Suppressor macrophage treated with lipopolysaccharide for 4 hours (primary cell): ENCODE data around the gene ROPN1.
"Not testable (repeated sequence)": the region's sequence is repeated elsewhere in the genome, so short reads cannot be mapped to it uniquely, and the experiment has no call there.

Experiments
- DNase-seq: peaks from one replicate; pipeline ENCODE4 v3.0.0-alpha.2; 2020

The ROPN1 gene

DNA sequence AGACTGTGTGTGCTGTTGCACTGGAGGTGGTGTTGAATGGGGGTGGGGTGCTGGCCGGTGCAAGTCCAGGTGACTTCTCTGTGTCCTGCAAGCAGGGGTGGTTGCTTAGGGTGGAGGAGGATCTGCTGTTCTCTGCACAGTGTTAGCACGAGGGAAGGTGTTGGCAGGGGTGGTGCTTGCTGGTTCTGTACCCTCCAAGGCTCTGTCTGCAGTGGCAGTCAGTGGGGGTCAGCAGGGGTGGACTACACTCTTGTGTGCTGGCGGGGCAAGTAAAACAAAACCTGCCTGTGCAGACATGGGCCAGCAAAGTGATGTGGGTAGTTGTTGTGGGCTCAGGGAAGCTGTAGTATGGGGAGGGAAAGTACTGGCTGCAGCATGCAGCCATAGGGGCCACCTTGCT, 5.5 kb downstream of the ROPN1 start:
- no peak for DNase-seq

DNA sequence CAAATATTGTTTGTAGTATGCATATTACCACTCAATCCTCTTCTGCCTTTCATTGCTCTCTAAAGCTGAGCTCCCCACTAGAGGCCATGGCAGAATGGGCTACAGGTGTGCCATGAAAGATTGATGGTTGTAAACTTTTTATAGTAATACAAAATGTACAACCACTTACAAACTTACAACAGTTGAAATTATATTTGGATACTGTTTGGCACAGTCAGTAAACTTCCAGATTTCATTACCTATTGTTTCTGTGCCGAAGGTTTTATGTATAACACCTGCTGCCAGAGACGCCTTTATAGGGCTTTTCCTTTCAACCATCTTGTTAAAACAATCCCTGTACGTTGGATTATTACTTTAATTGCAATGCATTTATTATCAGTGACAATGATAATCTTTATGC, 7.0 kb downstream of the ROPN1 start:
- no peak for DNase-seq

DNA sequence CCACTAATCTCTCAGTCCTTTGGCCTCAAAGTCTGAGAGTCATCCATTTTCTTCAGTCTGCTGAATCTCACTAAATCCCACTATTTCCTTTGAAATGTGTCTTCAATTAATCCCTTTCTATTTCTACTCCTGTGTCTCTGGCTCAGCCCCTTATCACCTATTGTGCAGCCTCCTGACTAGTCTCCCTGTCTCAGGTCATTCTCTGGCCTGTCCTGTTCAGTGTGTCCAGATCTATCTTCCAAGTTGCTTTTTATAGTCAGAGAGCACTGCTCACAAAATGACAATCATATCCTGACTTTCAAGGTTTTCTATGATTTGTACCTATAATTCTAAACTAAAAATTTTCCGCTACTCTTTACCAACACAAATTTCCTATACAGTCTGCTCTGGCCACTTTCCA, 7.6 kb downstream of the ROPN1 start:
- no peak for DNase-seq

DNA sequence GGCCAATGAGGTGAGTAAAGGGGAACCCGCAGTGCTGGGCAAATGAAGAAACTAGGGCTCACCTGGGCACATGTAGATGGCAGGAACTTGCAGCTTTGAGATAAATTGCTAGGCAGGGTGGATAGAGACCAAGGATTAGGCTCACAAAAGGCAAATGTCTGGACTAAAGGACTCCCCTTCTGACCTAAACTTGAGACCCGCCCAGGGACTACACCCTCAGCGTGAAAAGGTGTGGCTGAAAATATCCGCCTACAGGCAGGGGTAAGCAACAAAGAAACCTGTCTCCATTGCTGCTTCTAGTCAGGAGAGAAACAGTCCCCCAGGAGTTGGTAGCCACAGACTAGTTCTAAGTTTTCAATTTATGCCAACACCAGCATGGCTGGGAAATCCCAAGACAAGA, 10.6 kb downstream of the ROPN1 start:
- DNase-seq: not testable (repeated sequence)

DNA sequence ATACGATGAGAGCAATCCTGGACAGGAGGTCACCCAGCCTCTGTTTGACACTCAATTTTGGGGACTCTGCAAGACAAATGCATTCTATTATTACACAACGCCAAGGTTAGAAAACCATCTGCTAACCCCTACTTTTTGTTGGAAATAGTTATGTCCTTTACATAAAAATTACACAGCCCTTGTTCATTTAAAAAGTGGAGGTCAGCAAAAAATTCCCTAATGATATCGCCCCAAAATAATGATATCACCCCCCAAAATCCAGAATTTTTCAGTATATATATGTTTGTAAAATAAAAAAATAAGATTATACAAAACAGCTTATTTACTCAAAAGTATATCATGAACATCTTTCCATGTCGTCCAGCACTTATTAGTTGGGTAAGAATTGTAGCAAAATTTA, 11.4 kb downstream of the ROPN1 start:
- DNase-seq: no peak

DNA sequence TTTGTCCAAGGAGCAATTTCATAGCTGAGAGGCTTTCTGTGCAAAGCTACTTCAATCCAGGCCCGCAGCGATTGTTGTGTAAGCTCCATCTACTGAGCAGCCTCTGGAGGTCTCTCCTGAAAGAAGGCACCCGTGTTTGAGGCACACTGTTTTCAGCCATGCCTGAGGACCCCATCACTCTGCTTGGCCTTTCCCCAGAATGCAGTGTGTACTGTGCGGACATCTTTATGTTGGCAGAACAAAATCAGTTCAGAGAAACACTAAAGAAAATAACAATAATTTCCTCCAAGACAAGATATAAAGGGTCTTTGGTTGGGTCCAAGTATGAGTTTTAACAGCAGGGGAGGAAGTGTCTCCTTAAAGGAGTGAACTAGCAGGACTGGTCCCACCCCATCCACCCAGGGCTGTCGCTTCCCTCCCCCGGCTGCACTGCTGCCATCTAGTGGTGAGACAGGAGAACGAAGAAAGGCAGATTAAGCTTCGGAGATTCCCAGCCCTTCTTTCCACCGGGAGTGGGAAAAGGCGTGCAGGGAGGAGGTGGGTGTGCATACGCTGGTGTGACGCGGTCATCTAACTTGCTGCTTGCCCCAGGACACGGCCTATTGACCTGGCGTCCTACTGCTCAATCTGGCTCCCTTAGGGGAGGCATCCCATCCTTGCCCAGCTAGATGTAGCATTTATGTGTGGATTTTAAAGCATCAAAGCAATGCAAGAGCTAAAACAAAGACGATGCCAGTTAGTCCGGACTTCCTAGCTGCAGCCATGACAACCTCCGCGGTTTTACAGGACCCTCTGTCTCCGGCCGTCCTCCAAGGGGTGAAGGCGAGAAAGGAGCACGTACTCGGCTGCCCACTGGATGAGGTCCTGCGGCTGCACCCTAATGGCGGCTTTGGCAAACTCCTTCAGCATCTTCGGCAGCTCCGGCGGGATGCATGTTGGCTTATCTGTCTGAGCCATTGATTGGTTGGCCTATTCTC, 12.1 kb downstream of the ROPN1 start:
- DNase-seq: peak; percentile 21

DNA sequence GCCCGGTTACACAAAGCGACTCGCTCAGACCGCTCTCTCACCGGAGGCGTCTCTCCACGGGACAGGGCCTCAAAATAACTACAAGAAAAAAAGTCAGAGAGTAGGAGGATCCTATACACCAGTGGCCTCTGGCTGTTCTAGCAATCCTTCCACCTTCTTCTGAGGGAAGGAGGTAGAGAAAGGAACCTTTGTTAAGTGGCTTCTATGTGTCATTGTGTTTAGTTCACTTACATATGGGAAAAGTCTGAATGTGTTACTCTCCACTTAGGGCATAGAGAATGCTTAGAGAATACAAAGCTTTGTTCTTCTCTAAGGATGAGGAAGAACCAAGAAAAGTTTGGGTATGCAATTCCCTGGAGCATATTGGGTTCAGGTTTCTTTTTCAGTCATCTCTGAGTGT, 15.0 kb downstream of the ROPN1 start:
- not testable (repeated sequence) for DNase-seq

DNA sequence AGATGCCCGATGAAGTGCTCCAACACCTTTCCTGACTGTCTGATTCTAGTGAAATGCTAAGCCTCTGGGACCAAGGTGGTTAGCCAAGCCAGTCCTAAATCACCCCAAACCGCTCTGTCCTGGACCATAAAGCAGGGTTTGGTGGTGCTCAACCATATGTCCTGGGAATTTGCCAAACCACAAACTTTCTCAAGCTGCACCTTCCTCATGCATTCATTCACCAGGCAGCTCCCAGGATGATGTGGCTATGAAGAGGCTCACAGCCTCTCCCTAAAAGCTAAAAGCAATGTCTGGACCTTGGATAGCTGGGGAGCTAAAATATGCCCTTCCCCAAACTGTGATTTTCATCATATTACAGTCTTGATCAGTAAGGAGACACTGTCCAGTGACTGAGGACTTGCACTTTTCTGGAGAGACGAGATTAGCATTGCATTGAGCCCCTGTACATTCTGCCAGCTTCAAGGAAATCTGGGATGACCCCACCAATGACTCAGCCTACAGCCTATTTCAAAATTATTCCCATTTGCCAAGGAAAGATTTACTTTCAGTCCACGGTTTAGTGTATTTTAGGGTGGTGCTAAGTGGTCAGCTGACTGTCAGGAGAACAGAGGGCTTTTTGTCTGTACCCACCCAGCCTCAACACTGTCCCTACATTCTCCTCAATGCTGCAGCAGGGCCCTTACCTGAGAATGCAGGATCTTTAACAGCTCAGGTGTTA, 15.6 kb downstream of the ROPN1 start:
- DNase-seq: not testable (repeated sequence)

DNA sequence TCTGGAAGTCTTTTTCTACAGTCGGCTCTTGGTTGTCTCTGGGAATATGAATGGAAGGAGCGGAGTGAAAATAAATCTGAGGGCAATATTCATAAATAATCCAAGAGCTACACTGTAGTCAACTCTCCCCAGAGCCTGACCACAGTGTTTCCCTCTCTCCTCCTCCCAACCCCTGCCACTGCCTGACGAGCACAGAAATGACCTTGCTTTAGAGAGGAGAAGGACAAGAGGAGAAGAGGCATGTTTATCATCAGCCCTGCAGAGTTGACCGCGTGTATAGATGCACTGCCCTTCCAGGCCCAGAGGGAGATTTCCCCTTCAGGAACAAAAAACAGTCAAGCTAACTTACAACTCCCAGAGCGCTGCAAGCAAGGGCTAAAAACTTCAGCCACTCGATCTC, 16.9 kb downstream of the ROPN1 start:
- DNase-seq: not testable (repeated sequence)

DNA sequence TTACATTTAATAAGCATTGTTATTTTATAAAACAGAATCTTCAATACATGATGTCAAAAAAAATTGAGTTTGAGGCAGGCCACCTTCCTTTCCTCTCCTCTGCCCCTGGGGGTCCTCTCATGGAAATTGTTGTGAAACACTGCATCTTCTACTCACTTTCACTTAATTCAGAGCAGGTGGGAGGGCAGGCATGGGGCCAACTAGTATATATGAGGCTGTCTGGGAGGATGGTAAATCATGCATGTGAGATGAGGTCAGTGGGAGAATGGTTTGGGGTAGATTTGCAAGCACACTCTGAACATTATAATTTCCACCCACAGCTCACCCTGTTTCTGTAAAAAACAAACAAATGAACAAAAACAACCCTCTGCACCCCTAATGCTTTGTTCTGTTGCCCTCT, 20.5 kb downstream of the ROPN1 start:
- no peak for DNase-seq

DNA sequence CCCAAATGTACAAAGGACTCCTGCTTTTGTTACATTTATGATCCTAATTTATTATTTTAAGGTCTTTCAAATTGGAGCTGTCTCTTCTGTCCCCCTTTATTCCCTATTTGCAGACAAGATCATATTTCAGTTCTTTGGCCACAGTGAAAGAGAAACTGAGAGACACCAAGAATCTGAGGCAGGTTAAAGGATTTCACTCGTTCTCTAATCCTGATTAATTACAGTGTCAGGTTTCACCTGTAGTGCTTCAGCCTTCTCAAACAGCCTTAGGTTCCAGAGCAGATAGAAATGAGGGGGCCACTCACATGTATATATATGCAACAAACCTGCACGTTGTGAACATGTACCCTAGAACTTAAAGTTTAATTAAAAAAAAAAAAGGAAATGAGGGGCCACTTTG, 24.7 kb downstream of the ROPN1 start:
- not testable (repeated sequence) for DNase-seq

DNA sequence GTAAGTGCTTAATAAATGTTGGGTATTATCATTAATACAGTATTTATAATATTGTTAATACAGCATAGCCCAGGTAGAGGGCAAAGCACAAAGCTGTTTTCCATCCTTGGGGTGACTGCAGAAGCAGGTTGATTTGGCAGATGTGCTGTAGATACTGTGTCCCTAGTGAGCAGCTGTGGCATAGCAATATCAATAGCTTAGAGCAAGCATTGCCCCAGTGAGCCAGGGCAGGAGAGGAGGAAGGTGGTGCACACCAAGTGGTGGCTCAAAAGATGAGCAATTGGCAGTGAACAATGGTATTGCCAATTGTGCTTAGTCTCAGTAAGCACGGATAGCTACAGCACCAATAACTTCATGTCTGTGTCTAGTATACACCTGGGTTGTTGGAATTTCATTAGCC, 25.1 kb downstream of the ROPN1 start:
- DNase-seq: not testable (repeated sequence)

DNA sequence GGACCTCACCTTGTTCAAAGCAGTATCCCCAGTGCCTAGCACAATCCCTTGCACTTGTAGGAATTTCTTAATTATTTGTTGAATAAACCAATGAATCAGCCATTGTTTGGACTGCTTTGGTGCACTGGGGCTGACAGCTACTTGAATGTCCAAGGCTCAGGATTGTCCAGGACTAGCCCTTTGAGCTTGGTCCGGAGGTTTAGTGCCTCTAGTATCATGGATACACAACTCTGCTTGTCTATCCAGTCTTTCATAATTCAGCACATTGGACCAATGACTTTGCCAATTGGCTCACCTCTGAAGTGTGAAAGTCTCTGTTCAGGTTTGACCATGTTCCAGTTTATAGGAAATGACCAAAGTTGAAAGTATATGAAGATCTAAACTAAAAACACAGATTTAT, 27.1 kb downstream of the ROPN1 start:
- DNase-seq: not testable (repeated sequence)

DNA sequence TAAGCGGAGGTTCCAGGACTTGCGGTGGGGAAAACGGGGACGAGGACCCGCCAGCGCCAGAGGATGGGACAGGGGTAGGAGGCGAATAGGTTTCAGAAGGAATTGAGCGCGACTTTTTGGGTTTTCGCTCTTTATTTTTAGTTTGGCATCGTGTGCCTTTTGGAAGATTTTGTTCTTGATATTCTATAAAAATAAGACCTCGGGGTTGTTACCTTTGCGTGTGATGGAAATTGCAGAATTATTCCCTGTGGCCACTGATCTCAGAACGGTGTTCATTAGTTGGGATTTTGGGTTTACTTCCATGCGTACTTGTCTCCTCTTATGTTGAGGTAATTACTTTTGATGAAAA, 30.4 kb downstream of the ROPN1 start:
- no peak for DNase-seq

DNA sequence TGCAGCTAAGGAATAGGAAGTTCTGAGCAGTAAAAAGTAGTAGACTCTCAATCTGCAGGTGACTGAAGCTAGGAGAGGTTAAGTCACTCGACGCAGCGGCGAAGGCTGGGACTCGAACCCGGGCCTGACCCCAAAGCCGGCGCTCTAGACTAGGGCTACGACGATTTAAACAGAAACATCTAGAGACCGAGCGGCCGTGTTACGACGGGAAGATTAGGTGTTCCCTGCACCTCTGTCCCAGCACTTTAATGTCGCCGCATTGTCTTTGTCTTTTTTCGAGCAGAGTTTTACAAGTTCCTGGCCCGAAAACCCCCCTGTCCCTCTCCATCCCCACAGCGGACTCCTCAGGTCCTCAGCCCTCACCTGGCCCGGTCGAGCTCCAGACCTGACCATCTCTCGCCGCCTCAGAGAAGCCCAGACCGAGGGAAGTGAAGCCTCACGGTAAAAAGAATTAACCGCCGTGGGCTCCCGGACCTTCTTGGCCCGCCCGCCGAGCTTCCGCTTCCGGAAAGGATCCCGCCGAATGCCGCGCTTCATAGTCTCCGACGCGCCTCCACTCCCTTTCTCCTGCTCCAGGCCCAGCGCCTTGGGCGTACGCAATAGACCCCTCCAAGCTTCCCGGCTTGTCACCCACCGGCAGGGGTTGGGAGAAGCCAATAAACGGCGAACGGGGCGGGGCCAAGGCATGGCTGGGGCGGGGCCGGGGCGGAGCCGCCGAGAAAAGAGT, 31.0 kb downstream of the ROPN1 start, which contains the start of gene CCDC14:
CCDC14 (minus strand) TSS at position 449 of the 727 bp plus-strand sequence; CDS start at position 393, 56 bp downstream.
- peak; percentile 94 for DNase-seq

DNA sequence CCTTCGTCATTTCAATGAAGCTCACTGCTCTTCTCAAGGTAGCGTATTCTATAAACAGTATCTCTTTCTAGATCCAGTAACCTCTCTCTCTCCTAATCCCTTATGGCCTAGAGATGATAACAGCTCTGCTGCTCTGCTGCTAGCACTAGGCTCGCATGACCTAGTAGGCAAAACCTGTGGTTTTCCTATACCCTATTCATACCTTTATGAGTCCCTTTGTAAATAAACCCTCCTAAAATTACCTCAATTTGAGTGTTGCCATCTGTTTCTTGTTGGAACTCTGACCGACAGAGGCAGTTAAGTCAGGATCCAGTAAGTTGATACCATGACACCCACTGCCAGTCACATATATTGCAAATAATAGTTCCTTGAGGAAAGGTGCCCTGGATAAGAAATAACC, 38.2 kb downstream of the ROPN1 start:
- DNase-seq: no peak

DNA sequence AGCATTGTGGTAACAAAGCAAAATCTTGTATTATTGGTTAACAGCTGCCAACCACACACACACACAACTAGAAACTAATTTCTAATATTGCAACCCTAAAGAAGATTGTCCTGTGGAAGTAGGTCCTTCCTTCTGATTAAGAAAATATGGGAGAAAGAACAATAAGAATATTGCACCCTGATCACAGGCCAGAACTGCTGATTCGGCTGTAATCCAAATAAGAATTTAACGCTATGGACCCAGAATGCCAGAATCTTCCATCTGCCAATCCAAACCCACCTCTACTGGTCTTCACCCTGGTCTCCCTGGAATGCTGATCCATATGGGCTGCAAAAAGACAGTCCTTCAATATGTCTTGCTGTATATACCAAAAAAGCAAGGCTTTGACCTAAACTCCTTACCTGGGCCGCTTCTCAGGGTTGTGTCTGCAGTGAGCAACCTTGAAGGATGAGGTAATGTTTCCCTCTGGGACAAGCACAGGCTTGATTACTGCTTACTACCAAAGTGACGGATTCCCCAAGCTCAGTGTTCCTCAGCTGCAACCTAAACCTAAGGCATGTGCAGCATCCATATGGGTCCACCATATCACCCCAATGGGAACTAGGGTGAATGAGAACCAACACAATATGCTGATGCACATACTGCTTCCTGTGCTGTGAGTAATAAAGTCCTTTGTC, 38.9 kb downstream of the ROPN1 start:
- no peak for DNase-seq

DNA sequence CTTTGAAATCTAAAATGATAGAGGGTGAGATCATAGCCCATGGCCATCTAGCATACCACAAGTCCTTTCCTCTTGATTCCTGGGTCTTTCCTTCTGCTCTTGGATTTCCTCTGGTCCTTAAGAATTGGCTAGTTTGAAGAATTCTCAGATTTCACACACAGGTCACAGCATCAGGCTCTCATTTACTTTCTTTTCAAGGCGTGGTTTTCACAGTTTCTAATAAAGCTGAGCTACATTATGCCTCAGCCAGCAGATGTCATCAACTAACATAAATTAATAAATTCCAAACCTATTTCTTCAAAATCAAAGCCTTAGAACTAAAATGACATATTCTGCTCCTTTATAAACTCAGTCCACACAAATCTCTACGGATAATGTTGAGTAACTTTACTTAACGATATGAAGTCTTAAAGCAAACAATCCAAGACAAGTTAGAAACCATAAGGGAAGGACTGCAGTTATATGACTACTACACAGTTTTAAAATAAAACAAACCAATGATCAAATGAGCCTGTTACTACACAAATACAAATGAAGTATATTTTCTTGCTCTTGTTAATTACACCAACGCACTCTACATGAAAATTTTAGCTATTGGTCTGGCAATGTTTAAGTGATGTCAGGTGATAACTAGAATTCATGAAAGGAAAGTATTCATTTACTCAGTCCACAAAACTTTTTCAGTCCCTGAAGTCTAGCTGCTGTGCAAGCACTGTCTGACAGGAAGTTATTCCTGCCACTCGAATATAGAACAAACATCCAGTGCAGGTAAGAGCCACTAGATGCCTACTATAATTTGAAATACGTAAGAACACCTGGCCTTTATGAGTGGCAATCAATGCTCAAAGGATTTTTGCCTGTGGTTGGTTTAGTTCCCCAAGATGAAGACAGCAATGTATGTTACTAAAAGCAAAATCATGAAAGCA, 40.1 kb downstream of the ROPN1 start:
- no peak for DNase-seq

DNA sequence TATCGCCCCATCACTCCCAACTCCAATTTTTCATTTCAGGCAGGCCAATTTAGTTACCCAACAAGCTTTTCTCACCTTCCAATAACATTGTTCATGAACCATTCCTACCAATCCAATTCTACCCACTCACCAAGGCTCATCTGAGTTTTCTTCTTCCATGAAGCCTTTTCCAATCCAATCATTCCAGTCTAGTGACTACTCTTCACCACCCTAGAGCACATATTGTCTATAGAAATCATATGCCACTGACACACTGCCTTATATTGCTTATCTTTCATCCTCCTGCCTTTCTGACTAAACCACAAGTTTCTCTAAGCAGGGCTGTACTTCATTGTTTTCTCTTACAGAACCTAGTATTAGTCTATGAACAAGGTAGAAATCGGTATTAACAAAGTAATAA, 42.3 kb downstream of the ROPN1 start:
- DNase-seq: no peak

DNA sequence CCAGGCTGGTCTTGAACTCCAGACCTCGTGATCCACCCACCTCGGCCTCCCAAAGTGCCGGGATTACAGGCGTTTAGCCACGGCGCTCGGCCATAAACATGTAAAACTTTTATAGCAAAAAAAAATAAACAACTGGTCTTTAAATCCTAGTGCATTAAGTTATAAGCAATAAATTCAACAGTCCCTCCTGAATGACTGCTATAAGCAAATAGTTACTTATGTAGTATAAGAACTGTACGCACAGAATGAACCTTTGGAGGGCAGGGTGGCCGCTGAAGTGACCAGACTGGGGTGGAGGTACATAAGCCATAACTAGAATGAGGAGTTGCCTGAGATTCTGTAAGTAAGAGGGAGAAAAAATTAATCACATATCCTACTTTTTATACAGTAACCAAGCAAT, 43.5 kb downstream of the ROPN1 start:
- DNase-seq: no peak

DNA sequence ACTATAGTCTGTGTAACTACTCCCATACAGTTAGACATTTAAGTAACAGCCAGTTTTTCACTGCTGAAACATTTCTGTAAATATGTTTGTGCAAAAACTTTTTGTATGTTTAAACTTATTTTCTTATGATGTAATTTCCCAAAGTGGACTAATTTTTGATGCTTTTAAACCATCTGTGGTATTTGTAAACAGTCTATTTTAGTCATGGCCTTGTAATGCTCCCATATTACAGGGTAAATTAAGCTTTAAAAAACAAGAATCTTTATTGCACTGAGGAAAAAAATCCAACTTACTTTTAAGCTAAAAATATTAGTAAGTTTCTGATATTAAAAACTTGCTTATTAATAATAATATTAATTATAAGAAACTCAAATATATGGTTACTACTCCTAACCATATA, 44.4 kb downstream of the ROPN1 start:
- no peak for DNase-seq

DNA sequence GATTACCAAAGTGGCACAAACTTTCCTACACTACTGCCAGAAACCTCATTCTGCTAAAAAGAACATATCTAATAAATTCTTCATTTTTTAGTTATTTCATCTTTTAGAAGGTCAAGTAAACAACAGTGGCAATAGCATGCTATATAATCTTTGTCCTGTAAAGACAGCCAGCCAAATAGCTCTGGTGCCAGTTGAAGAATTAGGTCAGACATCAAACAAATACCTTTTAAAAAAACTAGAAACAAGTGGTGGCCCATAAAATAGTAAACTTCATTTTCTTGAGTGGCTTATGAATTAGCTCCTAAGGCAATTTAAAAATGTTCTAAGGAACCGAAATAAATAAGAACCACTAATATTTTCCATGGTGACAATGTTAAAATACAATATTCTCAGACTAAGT, 50.4 kb downstream of the ROPN1 start:
- no peak for DNase-seq
